WTC11 (cell line): ENCODE results near the gene MSANTD1.

Experiments used
- AFF4 ChIP-seq: sonication (generic); formaldehyde crosslinking; IDR thresholded peaks from 2 replicates; pipeline ENCODE4 v1.8.1; 2023; ENCODE audit warnings: mild to moderate bottlenecking, missing genetic modification reagents, borderline replicate concordance
- E2F4 ChIP-seq: sonication (generic); formaldehyde crosslinking; IDR thresholded peaks from 2 replicates; pipeline ENCODE4 v1.8.1; 2022; ENCODE audit warnings: low read depth, mild to moderate bottlenecking, moderate library complexity, missing genetic modification reagents, borderline replicate concordance
- GABPB1 ChIP-seq: sonication (generic); formaldehyde crosslinking; IDR thresholded peaks from 2 replicates; pipeline ENCODE4 v1.8.1; 2023; ENCODE audit warnings: mild to moderate bottlenecking, missing genetic modification reagents
- JUN ChIP-seq: sonication (generic); formaldehyde crosslinking; IDR thresholded peaks from 2 replicates; pipeline ENCODE4 v1.8.0; 2023; ENCODE audit warnings: mild to moderate bottlenecking, missing genetic modification reagents
- NFYB ChIP-seq: sonication (generic); formaldehyde crosslinking; conservative IDR thresholded peaks from 2 replicates; pipeline ENCODE4 v1.8.0; 2022; ENCODE audit warnings: low read depth, missing genetic modification reagents
- RELA ChIP-seq: sonication (generic); formaldehyde crosslinking; IDR thresholded peaks from 2 replicates; pipeline ENCODE4 v1.8.1; 2022; ENCODE audit warnings: missing genetic modification reagents, mild to moderate bottlenecking, borderline replicate concordance
- TEAD1 ChIP-seq: sonication (generic); formaldehyde crosslinking; IDR thresholded peaks from 2 replicates; pipeline ENCODE4 v1.8.0; 2022; ENCODE audit warnings: mild to moderate bottlenecking, missing genetic modification reagents
- TF ChIP-seq, protein P1 (sequence below): fragments of 200-600 bp; IDR thresholded peaks from 2 replicates; pipeline ENCODE4 v1.8.0; 2022; ENCODE audit warnings: antibody characterized with exemption
- TF ChIP-seq, protein P2 (sequence below): sonication (generic); formaldehyde crosslinking; conservative IDR thresholded peaks from 2 replicates; pipeline ENCODE4 v1.8.1; 2023; ENCODE audit warnings: mild to moderate bottlenecking, low read depth, missing genetic modification reagents, moderate library complexity
- TF ChIP-seq, protein P3 (sequence below): sonication (generic); formaldehyde crosslinking; IDR thresholded peaks from 2 replicates; pipeline ENCODE4 v1.8.1; 2022; ENCODE audit warnings: low read depth, missing genetic modification reagents, borderline replicate concordance
- TF ChIP-seq, protein P4 (sequence below): fragments of 250-450 bp; sonication (Bioruptor Pico); conservative IDR thresholded peaks from 2 replicates; pipeline ENCODE4 v1.9.0; 2021; ENCODE audit warnings: mild to moderate bottlenecking
- TF ChIP-seq, protein P5 (sequence below): sonication (generic); formaldehyde crosslinking; IDR thresholded peaks from 2 replicates; pipeline ENCODE4 v1.8.0; 2022; ENCODE audit warnings: mild to moderate bottlenecking, missing genetic modification reagents

DNA sequence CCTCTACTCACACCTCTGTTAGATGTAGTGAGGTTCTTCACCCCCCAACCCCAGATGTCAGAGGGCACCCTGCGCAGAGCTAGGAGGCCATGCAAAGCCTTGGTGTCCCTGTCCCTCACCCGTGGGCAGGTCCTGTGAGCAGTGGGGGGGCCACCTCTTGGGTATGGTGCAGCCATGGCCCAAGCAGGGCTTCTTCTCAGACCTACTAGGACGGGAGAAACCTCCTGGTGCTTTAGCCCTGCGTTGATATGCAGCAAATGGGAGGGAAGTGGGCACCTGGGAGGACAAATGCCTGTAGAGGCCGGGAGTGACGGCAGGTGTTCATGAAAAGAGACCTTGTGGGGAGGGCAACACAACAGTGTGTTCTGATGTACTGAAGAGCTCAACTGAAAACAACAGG is 38.5 kb upstream of the MSANTD1 start:
- TF ChIP-seq, protein P1, sequence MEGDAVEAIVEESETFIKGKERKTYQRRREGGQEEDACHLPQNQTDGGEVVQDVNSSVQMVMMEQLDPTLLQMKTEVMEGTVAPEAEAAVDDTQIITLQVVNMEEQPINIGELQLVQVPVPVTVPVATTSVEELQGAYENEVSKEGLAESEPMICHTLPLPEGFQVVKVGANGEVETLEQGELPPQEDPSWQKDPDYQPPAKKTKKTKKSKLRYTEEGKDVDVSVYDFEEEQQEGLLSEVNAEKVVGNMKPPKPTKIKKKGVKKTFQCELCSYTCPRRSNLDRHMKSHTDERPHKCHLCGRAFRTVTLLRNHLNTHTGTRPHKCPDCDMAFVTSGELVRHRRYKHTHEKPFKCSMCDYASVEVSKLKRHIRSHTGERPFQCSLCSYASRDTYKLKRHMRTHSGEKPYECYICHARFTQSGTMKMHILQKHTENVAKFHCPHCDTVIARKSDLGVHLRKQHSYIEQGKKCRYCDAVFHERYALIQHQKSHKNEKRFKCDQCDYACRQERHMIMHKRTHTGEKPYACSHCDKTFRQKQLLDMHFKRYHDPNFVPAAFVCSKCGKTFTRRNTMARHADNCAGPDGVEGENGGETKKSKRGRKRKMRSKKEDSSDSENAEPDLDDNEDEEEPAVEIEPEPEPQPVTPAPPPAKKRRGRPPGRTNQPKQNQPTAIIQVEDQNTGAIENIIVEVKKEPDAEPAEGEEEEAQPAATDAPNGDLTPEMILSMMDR = no peak
- no peak for TF ChIP-seq GABPB1 (CRISPR knock-in tag)
- TF ChIP-seq, protein P2, sequence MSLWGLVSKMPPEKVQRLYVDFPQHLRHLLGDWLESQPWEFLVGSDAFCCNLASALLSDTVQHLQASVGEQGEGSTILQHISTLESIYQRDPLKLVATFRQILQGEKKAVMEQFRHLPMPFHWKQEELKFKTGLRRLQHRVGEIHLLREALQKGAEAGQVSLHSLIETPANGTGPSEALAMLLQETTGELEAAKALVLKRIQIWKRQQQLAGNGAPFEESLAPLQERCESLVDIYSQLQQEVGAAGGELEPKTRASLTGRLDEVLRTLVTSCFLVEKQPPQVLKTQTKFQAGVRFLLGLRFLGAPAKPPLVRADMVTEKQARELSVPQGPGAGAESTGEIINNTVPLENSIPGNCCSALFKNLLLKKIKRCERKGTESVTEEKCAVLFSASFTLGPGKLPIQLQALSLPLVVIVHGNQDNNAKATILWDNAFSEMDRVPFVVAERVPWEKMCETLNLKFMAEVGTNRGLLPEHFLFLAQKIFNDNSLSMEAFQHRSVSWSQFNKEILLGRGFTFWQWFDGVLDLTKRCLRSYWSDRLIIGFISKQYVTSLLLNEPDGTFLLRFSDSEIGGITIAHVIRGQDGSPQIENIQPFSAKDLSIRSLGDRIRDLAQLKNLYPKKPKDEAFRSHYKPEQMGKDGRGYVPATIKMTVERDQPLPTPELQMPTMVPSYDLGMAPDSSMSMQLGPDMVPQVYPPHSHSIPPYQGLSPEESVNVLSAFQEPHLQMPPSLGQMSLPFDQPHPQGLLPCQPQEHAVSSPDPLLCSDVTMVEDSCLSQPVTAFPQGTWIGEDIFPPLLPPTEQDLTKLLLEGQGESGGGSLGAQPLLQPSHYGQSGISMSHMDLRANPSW = no peak
- TF ChIP-seq JUN = no peak
- no peak for TF ChIP-seq RELA
- TF ChIP-seq, protein P3, sequence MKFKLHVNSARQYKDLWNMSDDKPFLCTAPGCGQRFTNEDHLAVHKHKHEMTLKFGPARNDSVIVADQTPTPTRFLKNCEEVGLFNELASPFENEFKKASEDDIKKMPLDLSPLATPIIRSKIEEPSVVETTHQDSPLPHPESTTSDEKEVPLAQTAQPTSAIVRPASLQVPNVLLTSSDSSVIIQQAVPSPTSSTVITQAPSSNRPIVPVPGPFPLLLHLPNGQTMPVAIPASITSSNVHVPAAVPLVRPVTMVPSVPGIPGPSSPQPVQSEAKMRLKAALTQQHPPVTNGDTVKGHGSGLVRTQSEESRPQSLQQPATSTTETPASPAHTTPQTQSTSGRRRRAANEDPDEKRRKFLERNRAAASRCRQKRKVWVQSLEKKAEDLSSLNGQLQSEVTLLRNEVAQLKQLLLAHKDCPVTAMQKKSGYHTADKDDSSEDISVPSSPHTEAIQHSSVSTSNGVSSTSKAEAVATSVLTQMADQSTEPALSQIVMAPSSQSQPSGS (CRISPR knock-in tag) = no peak
- no peak for TF ChIP-seq E2F4 (CRISPR knock-in tag)
- no peak for TF ChIP-seq NFYB
- TF ChIP-seq TEAD1 (CRISPR knock-in tag) = no peak
- TF ChIP-seq, protein P4, sequence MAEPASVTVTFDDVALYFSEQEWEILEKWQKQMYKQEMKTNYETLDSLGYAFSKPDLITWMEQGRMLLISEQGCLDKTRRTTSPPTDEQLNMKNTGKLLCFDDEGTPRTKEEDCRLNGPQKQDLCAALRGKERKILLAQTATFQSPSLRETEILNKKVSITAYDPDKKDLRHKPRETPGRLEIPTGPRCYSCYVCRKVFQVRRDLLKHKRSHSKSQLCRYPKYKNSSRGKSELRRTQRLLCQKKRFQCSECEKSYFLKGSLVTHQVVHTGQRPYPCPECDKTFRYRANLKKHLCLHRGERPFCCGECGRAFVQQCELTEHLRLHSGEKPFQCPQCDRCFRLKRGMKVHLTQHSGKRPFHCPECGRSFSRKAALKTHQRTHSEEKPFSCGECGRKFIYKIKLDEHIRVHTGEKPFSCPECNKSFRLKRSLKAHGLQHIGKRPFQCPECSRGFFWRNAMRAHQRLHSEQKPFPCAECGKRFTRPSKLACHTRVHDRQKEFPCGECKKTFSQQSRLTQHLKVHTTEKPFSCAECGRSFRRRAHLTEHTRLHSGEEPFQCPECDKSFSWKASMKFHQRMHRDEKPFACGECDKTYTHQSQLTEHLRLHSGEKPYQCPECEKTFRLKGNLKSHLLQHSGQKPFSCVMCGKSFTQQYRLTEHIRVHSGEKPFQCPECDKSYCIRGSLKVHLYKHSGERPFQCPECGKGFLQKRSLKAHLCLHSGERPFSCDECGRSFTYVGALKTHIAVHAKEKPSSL = no peak
- no peak for TF ChIP-seq AFF4 (CRISPR knock-in tag)
- TF ChIP-seq, protein P5, sequence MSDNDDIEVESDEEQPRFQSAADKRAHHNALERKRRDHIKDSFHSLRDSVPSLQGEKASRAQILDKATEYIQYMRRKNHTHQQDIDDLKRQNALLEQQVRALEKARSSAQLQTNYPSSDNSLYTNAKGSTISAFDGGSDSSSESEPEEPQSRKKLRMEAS (CRISPR knock-in tag) = no peak
